OCI-LY3 (cell line): ENCODE measurements around the gene RPS6KA2.
"Not testable (repeated sequence)": the region's sequence is repeated elsewhere in the genome, so short reads cannot be mapped to it uniquely, and the experiment has no call there.

ENCODE experiments used
- H2AFZ ChIP-seq: fragments of 200-600, 300-600 bp; shearing (Covaris generic); 2 replicates; pipeline ENCODE4 v1.6.0; 2014; ENCODE audit warnings: antibody characterized with exemption, low read depth, low read length
- H3K27ac ChIP-seq: fragments of 200-600, 300-600 bp; sonication (generic); 2 replicates; pipeline ENCODE4 v1.5.1; 2014; ENCODE audit warnings: mild to moderate bottlenecking, low read length, moderate library complexity, mixed read lengths
- H3K27me3 ChIP-seq: fragments of 200-600, 300-600 bp; sonication (generic); 2 replicates; pipeline ENCODE4 v1.6.1; 2014; ENCODE audit warnings: low read depth, low read length, mixed read lengths
- H3K36me3 ChIP-seq: fragments of 200-600, 300-600 bp; sonication (generic); replicated peaks from 2 replicates; pipeline ENCODE3; 2014; ENCODE audit warnings: low read depth, low read length, mixed read lengths
- H3K4me1 ChIP-seq: fragments of 300-600, 200-600 bp; sonication (generic); 2 replicates; pipeline ENCODE4 v1.6.1; 2014; ENCODE audit warnings: low read length, mixed read lengths
- H3K4me2 ChIP-seq: fragments of 200-600, 300-600 bp; sonication (generic); 2 replicates; pipeline ENCODE4 v1.6.1; 2014; ENCODE audit warnings: low read length, mixed read lengths
- H3K4me3 ChIP-seq: fragments of 300-600, 200-600 bp; sonication (generic); 2 replicates; pipeline ENCODE4 v1.5.1; 2014; ENCODE audit warnings: antibody characterized with exemption, mild to moderate bottlenecking, low read length, moderate library complexity
- H3K79me2 ChIP-seq: fragments of 300-600, 200-600 bp; shearing (Covaris generic); 2 replicates; pipeline ENCODE4 v1.6.1; 2014; ENCODE audit warnings: mild to moderate bottlenecking, low read length, mixed read lengths
- H3K9ac ChIP-seq: fragments of 300-600, 200-600 bp; shearing (Covaris generic); 2 replicates; pipeline ENCODE4 v1.6.0; 2014; ENCODE audit warnings: mild to moderate bottlenecking, low read length, moderate library complexity
- H3K9me3 ChIP-seq: fragments of 200-600, 300-600 bp; shearing (Covaris generic); 2 replicates; pipeline ENCODE4 v1.6.1; 2014; ENCODE audit warnings: low read length, mixed read lengths; ENCODE audit not compliant: insufficient read depth
- H4K20me1 ChIP-seq: fragments of 200-600, 300-600 bp; sonication (generic); 2 replicates; pipeline ENCODE4 v1.6.1; 2016; ENCODE audit warnings: low read length, mixed read lengths; ENCODE audit not compliant: insufficient read depth
- EZH2phosphoT487 ChIP-seq: fragments of 200-600 bp; shearing (Covaris generic); IDR thresholded peaks from 2 replicates; pipeline ENCODE4 v1.6.1; 2018; ENCODE audit warnings: antibody characterized with exemption, mixed run types, low read depth
- TF ChIP-seq, protein P1 (sequence below): fragments of 200-600, 300-600 bp; sonication (generic); IDR thresholded peaks from 2 replicates; pipeline ENCODE4 v1.5.1; 2014; ENCODE audit warnings: antibody characterized with exemption, low read length, low read depth

The RPS6KA2 gene

DNA sequence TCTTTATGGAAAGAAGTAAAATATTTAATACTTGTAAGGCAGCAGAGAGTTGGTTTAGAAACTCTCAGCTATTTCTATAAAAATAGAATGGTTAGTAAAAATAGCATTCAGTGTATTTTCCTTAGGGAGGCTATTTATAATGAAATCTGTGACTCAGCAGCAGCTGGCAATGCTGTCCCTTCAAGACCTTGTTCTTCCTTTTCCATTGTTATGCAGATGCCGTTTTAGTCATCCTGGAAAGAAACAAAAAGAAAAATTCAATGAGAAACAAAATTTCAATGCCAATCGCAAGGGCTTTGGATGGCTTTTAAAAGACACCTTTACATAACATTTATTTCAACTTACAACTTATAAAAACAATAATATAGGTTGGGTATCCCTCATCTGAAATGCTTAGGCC, 261.8 kb downstream of the RPS6KA2 start:
- Histone ChIP-seq H3K9me3 (no peaks in the 10 kb centered on the region), H3K27ac (no peak overlapping the region), H3K4me3 (no peak overlapping the region), H3K36me3 (no peaks in the 10 kb centered on the region), H3K9ac (no peak overlapping the region), H2AFZ (no peak overlapping the region), H4K20me1 (no peaks in the 10 kb centered on the region), H3K4me1 (no peaks in the 10 kb centered on the region), H3K4me2 (no peak overlapping the region), H3K79me2 (no peaks in the 10 kb centered on the region), H3K27me3 (no peaks in the 10 kb centered on the region)
- TF ChIP-seq EZH2phosphoT487 = no peak
- TF ChIP-seq, protein P1, sequence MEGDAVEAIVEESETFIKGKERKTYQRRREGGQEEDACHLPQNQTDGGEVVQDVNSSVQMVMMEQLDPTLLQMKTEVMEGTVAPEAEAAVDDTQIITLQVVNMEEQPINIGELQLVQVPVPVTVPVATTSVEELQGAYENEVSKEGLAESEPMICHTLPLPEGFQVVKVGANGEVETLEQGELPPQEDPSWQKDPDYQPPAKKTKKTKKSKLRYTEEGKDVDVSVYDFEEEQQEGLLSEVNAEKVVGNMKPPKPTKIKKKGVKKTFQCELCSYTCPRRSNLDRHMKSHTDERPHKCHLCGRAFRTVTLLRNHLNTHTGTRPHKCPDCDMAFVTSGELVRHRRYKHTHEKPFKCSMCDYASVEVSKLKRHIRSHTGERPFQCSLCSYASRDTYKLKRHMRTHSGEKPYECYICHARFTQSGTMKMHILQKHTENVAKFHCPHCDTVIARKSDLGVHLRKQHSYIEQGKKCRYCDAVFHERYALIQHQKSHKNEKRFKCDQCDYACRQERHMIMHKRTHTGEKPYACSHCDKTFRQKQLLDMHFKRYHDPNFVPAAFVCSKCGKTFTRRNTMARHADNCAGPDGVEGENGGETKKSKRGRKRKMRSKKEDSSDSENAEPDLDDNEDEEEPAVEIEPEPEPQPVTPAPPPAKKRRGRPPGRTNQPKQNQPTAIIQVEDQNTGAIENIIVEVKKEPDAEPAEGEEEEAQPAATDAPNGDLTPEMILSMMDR = no peak

DNA sequence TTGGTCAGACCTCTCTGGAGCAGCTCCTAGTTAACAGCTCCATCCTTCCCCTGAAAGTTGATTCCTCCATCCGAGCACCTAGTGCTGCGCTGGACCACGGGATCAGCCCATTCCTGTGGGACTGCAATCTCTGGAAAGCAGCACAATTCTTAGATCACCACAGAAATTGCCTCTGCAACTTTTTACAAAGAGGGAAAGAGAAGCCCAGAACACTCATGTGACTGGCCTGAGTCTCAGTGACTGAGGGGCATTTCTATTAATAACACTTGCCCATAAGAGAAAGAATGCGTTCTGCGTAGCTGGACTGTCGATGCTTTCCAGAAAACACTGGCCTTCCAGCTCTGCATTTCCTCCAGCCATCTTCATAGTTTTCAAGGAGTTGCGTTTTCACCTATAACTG, 262.6 kb downstream of the RPS6KA2 start:
- Histone ChIP-seq H4K20me1 (no peaks in the 10 kb centered on the region), H3K79me2 (no peaks in the 10 kb centered on the region), H3K9ac (no peak overlapping the region), H3K36me3 (no peaks in the 10 kb centered on the region), H3K4me1 (no peaks in the 10 kb centered on the region), H3K4me3 (no peak overlapping the region), H3K27me3 (no peaks in the 10 kb centered on the region), H3K4me2 (no peak overlapping the region), H3K9me3 (no peaks in the 10 kb centered on the region), H2AFZ (no peak overlapping the region), H3K27ac (no peak overlapping the region)
- no peak for TF ChIP-seq EZH2phosphoT487
- TF ChIP-seq, protein P1 = no peak

DNA sequence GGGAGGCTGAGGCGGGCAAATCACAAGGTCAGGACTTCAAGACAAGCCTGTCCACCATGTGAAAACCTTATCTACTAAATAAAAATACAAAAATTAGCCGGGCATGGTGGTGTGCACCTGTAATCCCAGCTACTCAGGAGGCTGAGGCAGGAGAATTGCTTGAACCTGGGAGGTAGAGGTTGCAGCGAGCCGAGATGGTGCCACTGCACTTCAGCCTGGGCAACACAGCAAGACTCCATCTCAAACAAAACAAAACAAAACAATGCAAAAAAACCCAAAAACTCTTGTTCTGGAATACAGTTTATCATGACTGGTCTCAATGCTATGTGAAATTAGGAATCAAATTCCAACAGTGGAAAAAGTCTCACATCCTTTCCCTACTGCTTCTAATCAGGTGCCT, 264.6 kb downstream of the RPS6KA2 start:
- not testable (repeated sequence) for H3K79me2 ChIP-seq, H3K36me3 ChIP-seq, H3K4me2 ChIP-seq, H3K4me3 ChIP-seq, H3K9me3 ChIP-seq, H3K27ac ChIP-seq, H2AFZ ChIP-seq, H3K9ac ChIP-seq, H4K20me1 ChIP-seq, H3K4me1 ChIP-seq, H3K27me3 ChIP-seq

DNA sequence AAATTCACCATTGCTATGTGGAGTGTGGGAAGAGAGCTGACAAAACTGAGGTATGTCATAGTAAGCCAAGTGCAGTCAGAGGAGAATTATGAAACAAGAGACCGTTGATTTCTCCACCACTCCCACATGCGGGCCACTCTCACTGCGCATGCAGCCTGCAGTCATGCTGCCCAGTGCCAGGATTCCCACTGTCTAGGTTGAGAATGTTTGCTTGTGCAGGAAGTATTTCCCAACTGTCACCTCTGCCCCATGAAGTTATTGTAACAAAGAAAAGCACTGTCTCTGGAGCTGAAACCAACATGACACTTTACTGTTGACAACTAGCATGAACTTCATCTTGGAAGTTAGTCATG, 266.0 kb downstream of the RPS6KA2 start:
- no peak overlapping the region for H2AFZ ChIP-seq
- TF ChIP-seq, protein P1 = no peak
- no peak for TF ChIP-seq EZH2phosphoT487
- no peak overlapping the region for H3K27ac ChIP-seq
- no peak overlapping the region for H3K9ac ChIP-seq
- no peaks in the 10 kb centered on the region for H3K4me1 ChIP-seq
- H3K9me3 ChIP-seq = no peaks in the 10 kb centered on the region
- H3K27me3 ChIP-seq = no peaks in the 10 kb centered on the region
- no peaks in the 10 kb centered on the region for H4K20me1 ChIP-seq
- H3K36me3 ChIP-seq = no peaks in the 10 kb centered on the region
- no peak overlapping the region for H3K4me3 ChIP-seq
- no peak overlapping the region for H3K4me2 ChIP-seq
- no peaks in the 10 kb centered on the region for H3K79me2 ChIP-seq
